ENCODE measurements around the gene FAM50A.
"Not testable (repeated sequence)": the region's sequence is repeated elsewhere in the genome, so short reads cannot be mapped to it uniquely, and the experiment has no call there.

DNA sequence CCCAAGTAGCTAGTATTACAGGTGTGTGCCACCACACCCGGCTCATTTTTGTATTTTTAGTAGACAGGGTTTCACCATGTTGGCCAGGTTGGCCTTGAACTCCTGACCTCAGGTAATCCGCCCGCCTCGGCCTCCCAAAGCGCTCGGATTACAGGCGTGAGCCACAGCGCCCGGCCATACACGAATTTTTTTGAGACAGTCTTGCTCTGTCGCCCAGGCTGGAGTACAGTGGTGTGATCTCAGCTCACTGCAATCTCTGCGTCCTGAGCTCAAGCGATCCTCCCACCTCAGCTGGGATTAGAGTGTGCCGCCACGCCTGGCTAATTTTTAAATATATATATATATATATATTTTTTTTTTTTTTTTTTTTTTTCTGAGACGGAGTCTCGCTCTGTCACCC, 47.6 kb upstream of the FAM50A start:
- TF ChIP-seq, protein P1, sequence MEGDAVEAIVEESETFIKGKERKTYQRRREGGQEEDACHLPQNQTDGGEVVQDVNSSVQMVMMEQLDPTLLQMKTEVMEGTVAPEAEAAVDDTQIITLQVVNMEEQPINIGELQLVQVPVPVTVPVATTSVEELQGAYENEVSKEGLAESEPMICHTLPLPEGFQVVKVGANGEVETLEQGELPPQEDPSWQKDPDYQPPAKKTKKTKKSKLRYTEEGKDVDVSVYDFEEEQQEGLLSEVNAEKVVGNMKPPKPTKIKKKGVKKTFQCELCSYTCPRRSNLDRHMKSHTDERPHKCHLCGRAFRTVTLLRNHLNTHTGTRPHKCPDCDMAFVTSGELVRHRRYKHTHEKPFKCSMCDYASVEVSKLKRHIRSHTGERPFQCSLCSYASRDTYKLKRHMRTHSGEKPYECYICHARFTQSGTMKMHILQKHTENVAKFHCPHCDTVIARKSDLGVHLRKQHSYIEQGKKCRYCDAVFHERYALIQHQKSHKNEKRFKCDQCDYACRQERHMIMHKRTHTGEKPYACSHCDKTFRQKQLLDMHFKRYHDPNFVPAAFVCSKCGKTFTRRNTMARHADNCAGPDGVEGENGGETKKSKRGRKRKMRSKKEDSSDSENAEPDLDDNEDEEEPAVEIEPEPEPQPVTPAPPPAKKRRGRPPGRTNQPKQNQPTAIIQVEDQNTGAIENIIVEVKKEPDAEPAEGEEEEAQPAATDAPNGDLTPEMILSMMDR (IDR thresholded peaks at IDR 0.05) = not testable (repeated sequence)
- not testable (repeated sequence) for TF ChIP-seq POLR2A (IDR thresholded peaks at IDR 0.05)
